CD4-positive, alpha-beta T cell treated with Interleukin-6 at 100 ng/mL for 8 hours (primary cell): ENCODE data around the gene CATSPER3.

Experiments used
- DNase-seq: peaks from one replicate; pipeline ENCODE4 v3.0.0-alpha.2; 2020; ENCODE audit warnings: mixed read lengths, low spot score

CATSPER3 gene

GRCh38 chr5:135011355-135012032 is 43.8 kb downstream of the CATSPER3 start:
- DNase-seq, result no peak

- DNase-seq, result no peak
Observed at GRCh38 chr5:135012033-135012588, 44.4 kb downstream of the CATSPER3 start.

DNA sequence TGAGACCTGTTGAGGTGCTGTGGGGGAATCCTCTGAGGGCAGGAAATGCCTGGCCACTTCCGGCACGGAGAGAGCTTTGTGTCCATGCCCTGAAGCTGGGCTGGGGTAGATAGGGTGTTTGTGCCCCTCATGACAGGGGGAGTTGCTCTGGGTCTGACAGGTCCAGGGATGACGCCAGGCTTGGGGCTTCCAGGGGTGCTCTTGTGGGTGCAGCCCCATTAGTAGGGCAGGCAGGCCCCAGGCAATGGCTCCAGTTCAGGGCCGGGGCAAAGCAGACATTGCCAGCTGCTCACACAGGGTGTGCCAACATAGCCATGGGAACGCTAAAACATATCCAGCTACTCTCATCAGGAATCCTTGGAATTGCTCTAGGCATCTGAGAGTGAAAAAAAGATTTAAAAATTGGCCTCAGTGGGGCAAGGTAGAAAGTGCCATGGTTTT is 45.3 kb downstream of the CATSPER3 start:
- no peak for DNase-seq

GRCh38 chr5:135013445-135013844 is 45.7 kb downstream of the CATSPER3 start:
- no peak for DNase-seq

GRCh38 chr5:135013947-135014570 is 46.4 kb downstream of the CATSPER3 start:
- DNase-seq, result no peak

GRCh38 chr5:135015942-135016341 is 48.2 kb downstream of the CATSPER3 start:
- no peak for DNase-seq

DNA sequence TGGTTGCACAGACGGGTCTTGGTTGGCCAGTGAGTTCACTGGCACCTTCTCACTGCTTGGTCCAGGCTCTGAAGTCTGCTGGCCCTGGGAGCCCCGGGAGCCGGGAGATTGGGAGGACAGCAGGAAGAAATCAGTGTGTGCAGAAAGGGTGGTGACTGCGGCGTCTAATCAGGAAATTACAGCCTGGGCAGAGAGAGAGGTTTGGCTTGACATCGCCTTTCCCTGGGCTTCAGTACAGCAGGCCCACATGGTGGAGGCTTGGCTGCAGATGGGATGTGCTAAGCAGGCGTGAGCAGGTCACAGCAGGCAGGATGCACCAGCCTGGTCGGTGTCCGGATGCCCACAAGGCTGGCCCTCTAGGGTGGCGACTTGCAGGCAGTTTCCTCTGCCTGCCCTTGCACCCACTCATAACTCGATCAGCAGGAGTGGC is 49.2 kb downstream of the CATSPER3 start:
- DNase-seq, result no peak

- no peak for DNase-seq
Observed at GRCh38 chr5:135018457-135018856, 50.8 kb downstream of the CATSPER3 start.

GRCh38 chr5:135019314-135019713 is 51.6 kb downstream of the CATSPER3 start:
- DNase-seq, result no peak

DNA sequence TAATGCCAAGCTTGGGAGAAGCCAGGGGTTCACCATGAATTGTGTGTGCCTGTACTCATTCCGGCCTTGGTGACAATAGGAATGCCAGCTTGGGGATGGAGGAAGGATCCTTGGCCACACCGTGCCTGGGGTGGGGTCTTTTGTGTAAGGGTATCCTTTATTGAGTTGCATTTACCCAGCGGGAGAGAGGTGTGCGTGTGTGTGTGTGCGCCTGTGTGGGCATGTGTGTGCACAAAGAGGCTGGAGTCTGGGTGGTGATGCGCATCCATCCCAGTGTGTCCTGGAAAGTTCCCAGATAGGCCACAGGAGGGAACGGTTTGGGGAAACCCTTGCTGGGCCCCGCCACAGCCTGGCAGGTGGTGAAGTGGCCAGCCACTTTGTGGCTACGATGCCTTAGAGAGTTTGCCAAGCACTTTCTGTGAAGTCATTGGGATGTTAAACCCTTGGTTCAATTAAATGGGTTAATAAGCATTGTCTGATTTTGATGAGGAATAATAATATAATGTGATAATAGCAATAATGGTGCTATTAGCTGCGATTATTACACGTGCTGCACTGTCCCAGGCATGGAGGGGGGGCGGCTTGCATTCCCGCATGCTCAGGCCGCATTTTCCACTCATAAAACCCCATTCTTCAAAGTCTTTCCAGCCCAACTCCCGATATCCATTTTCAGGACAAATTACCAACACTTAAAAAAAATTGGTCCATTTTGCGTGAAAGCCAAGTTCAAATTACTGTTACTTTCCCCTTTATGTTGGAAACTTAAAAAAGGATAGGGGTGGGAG is 52.6 kb downstream of the CATSPER3 start:
- DNase-seq, result no peak

- no peak for DNase-seq
Observed at GRCh38 chr5:135024956-135025729, 57.4 kb downstream of the CATSPER3 start.

- no peak for DNase-seq
Observed at GRCh38 chr5:135025730-135026644, 58.3 kb downstream of the CATSPER3 start.

- DNase-seq, result no peak
Observed at GRCh38 chr5:135026645-135027265, 59.0 kb downstream of the CATSPER3 start.

GRCh38 chr5:135027266-135027696 is 59.6 kb downstream of the CATSPER3 start:
- DNase-seq, result no peak

DNA sequence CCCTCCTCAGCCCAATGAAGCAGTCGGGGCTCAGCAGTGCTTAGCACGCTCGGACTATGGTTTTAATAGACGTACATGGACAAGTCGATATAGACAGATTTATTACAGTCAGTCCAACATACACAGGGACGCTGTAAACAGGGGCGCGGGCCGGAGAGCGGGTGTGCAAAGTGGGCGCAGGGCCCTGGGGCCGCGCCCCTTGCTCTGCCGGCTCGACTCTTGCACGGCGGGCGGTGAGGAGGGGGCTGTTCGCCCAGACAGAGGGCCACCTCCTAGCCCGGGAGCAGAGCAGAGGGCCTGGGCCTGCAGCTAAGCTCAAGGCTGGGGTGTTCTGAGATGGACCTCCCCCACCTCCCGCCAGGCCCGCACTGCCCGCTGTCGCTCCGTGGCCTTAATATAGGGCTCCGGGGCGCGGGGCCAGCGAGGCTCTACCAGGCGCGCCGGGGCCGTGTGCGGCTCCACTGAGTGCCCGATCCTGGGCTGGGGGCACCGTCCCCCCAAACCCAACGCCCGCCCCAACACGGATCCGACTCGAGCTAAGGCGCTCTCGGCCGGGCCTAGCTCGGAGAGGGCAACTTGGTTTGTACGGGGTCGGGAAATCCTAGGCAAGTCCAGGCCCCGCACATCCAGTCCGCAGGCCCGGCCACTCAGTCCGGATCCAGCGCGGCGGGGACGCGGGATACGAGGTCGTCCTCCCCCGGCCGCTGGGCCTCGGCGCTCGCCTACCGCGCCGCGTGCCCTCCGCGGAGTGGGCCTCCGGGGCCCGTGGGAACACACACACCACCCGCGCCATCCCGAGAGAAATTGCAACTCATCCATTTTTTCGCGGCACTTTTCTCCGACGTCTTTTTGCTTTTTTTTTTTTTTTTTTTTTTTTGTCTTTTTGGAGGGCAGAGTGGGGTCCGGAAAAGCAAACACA is 60.2 kb downstream of the CATSPER3 start:
- no peak for DNase-seq

- DNase-seq, result no peak
Observed at GRCh38 chr5:135028791-135029476, 61.2 kb downstream of the CATSPER3 start.

DNA sequence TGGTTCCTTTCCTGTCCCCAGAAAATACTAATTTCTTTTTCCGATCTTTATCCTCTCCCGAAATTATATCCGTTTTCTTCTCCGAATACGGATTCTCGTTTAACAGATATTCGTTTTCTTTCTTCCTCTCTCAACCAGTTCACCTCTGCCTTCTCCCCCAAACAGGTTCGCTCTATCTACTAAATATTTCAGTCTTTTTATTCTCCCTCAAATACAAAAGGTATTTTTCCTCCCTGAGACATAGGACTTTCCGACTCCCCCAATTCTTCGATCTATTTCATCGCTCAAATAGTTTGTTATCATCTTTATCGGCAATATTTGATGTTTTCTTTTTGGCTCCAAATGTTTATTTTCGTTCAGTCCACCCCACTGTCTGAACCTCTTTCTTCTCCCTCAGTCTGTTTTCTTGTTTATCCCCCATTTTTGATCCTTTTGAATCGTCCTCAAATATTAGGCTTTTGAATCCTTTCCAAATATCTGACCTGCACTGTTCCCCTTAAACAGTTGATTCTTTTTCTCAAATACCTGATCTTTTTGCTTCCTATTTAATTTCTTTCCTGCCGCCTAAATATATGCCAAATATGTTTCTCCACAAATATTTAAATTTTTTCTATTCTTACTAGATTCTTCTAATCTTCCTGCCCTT is 61.9 kb downstream of the CATSPER3 start:
- DNase-seq, result no peak
